NCI-H526 (cell line): ENCODE results near the gene GPR78.

Experiments used
- DNase-seq, 2 experiments: peaks; one replicate each; lab custom pipeline; 2025; lab: John Stamatoyannopoulos, UW

Gene GPR78

GRCh38 chr4:8586671-8587468 is 6.7 kb downstream of the GPR78 start:
- DNase-seq: peak in 1 of 2 experiments; percentile 66

GRCh38 chr4:8587469-8588195 is 7.4 kb downstream of the GPR78 start:
- no peak for DNase-seq

GRCh38 chr4:8588196-8588470 is 7.9 kb downstream of the GPR78 start:
- DNase-seq: no peak

GRCh38 chr4:8589336-8589735 is 9.1 kb downstream of the GPR78 start:
- no peak for DNase-seq

GRCh38 chr4:8589823-8590545 is 9.8 kb downstream of the GPR78 start:
- no peak for DNase-seq

- DNase-seq: no peak
Measured at GRCh38 chr4:8590546-8590880, 10.3 kb downstream of the GPR78 start.

GRCh38 chr4:8591114-8591513 is 10.9 kb downstream of the GPR78 start:
- no peak for DNase-seq

- no peak for DNase-seq
Measured at GRCh38 chr4:8591626-8592365, 11.6 kb downstream of the GPR78 start.

- DNase-seq: peak in 1 of 2 experiments; percentile 28
Measured at GRCh38 chr4:8592366-8593263, 12.4 kb downstream of the GPR78 start, which contains the start of gene CPZ. TSS of gene CPZ (plus strand) at chr4:8592765. CDS start at chr4:8592834, 69 bp downstream.

GRCh38 chr4:8593264-8594096 is 13.3 kb downstream of the GPR78 start:
- no peak for DNase-seq

- DNase-seq: peak; percentile 44 to 66
Measured at GRCh38 chr4:8594097-8595038, 14.2 kb downstream of the GPR78 start.

- no peak for DNase-seq
Measured at GRCh38 chr4:8595237-8596087, 15.3 kb downstream of the GPR78 start.

- DNase-seq: no peak
Measured at GRCh38 chr4:8596891-8597290, 16.7 kb downstream of the GPR78 start.

- no peak for DNase-seq
Measured at GRCh38 chr4:8597319-8597718, 17.1 kb downstream of the GPR78 start.

- DNase-seq: no peak
Measured at GRCh38 chr4:8597791-8598190, 17.6 kb downstream of the GPR78 start.

GRCh38 chr4:8598391-8599090 is 18.3 kb downstream of the GPR78 start:
- no peak for DNase-seq

- no peak for DNase-seq
Measured at GRCh38 chr4:8599091-8599460, 18.9 kb downstream of the GPR78 start.

- DNase-seq: no peak
Measured at GRCh38 chr4:8599657-8600056, 19.5 kb downstream of the GPR78 start.
